ENCODE data around the gene TIMM10B. TPM values are rescaled to one million over a fixed set of nuclear protein-coding genes. Genes with fewer than 3 reads are reported as not detected.

Gene TIMM10B
- total and polyA plus RNA-seq, 2 donors (not counting 1 experiment from before 2014, with no cell fraction given) = 42.9 to 62.1 TPM

DNA sequence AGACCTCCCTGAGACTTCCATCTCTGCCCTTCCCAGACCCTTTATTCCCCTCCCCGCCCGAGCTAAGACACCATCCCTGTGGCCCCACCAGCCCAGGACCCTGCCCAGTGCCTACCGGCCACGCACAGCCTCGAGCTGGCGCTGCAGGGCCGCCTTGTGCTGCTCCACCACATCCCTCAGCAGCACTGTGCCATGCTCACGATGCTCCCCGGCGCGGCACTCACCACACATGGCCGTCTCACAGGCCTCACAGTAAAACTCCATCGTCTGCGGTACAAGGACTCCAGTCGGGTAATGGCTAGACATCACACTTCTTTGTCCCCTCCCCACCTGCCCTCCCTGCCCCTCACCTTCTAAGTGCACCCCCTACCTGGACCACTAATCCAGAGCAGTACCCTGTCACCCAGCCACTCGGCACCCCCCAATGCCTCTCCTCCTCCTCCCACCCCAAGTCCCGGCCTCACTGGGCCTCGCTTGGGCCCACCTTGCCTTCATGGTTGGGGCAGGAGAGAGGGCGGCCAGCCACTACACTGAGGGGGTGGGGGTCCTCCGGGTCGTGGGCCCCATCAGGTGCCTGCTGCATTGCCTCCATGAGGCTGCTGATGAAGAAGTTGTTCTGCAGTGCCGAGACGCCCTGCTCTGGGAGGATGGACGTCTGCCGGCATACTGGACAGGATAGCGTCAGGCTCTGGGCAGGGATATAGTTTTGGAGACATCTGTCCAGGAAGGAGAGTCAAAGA lies 23.6 kb upstream of the TIMM10B start:
- H3K79me2 ChIP-seq (ENCODE audit: control insufficient read depth, insufficient read depth, low read length) = no peaks in the 10 kb centered on the region
- Mint-ChIP-seq H3K9me3 (ENCODE audit: insufficient read depth) (no peaks in the 10 kb centered on the region), H3K4me3 (no peak overlapping the region), H3K27me3 (no peaks in the 10 kb centered on the region), H3K4me1 (no peaks in the 10 kb centered on the region), H3K27ac (no peak overlapping the region)
- no peak for TF ChIP-seq EZH2 (IDR thresholded peaks at IDR 0.05; ENCODE audit: borderline replicate concordance, insufficient read depth, low read depth, low read length, poor library complexity, severe bottlenecking)
- TF ChIP-seq, protein P1, sequence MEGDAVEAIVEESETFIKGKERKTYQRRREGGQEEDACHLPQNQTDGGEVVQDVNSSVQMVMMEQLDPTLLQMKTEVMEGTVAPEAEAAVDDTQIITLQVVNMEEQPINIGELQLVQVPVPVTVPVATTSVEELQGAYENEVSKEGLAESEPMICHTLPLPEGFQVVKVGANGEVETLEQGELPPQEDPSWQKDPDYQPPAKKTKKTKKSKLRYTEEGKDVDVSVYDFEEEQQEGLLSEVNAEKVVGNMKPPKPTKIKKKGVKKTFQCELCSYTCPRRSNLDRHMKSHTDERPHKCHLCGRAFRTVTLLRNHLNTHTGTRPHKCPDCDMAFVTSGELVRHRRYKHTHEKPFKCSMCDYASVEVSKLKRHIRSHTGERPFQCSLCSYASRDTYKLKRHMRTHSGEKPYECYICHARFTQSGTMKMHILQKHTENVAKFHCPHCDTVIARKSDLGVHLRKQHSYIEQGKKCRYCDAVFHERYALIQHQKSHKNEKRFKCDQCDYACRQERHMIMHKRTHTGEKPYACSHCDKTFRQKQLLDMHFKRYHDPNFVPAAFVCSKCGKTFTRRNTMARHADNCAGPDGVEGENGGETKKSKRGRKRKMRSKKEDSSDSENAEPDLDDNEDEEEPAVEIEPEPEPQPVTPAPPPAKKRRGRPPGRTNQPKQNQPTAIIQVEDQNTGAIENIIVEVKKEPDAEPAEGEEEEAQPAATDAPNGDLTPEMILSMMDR (IDR thresholded peaks at IDR 0.05) = no peak
- H3K9me3 ChIP-seq (ENCODE audit: control extremely low read depth in 1 of 3, control insufficient read depth in 2 of 3, insufficient read depth in 1 of 3, low read length in 2 of 3) = no peaks in the 10 kb centered on the region
- H3K27ac ChIP-seq (ENCODE audit: low read length in 2 of 2) = no peak overlapping the region
- H3K27me3 ChIP-seq (replicated peaks in 1 of 4; ENCODE audit: control extremely low read depth in 1 of 4, control insufficient read depth in 3 of 4, insufficient read depth in 4 of 4, low read length in 3 of 4) = no peaks in the 10 kb centered on the region
- no peak overlapping the region for H3K9ac ChIP-seq (ENCODE audit: low read length)
- no peaks in the 10 kb centered on the region for H3K4me1 ChIP-seq (ENCODE audit: control insufficient read depth in 2 of 2, insufficient read depth in 2 of 2, low read length in 2 of 2)
- H3K4me3 ChIP-seq (ENCODE audit: control extremely low read depth in 1 of 5, extremely low read depth in 1 of 5, insufficient read depth in 1 of 5, low read depth in 2 of 5, low read length in 4 of 5) = no peak overlapping the region
- no peaks in the 10 kb centered on the region for H4K20me1 ChIP-seq (ENCODE audit: control insufficient read depth, insufficient read depth, low read length, poor library complexity, severe bottlenecking)
- peaks cover 0 to 18% of the 10 kb centered on the region in 2 experiments for H3K36me3 ChIP-seq (replicated peaks in 1 of 2; ENCODE audit: control extremely low read depth in 1 of 2, control insufficient read depth in 1 of 2, extremely low read depth in 1 of 2, insufficient read depth in 2 of 2, low read length in 1 of 2)
- H3K4me2 ChIP-seq (replicated peaks; ENCODE audit: low read depth, low read length, poor library complexity, severe bottlenecking) = no peak overlapping the region
- 95% methylated on average over 22 of the region's 26 CpGs for WGBS (ENCODE audit: insufficient coverage)
- ATAC-seq (ENCODE audit: low read depth) (no peak), DNase-seq (no peak)
- POLR2A ChIA-PET = no interaction called here
- H2AFZ ChIP-seq (ENCODE audit: insufficient read depth, low read depth, low read length, poor library complexity, severe bottlenecking) = no peak overlapping the region
- intact Hi-C loops (cut with micrococcal nuclease) = no loop called here
- CTCF ChIA-PET = interaction anchor here (1.2 kb wide), 1 partner anchor 95 kb away, joined by 3 read pairs; no protein-coding TSS in a partner anchor

DNA sequence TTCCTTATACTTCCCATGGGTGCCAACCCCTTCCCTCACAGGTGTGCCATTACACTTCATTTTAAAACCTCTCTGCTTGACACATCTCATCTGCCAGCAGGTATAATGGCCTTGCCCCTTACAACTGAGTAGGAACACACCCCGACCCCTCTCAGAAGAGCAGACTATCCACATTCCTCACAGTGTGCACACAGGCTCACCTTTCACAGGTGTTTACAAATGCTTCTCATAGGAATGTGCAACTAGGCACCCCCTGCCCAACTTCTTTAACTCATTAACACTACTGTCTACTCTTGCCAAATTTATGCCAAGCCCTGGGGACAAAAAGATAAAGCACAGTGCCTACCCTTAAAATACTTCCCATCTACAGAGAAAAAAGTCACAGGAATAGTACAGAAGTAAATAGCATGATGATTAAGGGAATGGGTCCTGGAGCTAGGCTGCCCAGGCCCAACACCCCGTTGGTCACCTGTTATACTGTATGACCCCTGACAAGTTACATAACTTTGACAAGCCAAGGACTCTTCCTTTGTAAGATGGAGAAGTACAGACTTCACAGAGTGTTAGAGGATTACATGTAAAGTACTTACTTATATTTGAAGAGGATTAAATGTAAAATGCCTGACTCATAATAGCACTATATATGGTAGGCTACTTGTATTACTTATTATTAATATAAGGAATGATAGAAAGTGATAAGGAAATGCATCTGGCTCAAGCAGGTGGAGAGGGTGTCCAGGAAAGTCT lies 22.8 kb upstream of the TIMM10B start:
- Histone ChIP-seq H3K27me3 (replicated peaks in 1 of 4; ENCODE audit: control extremely low read depth in 1 of 4, control insufficient read depth in 3 of 4, insufficient read depth in 4 of 4, low read length in 3 of 4) (no peaks in the 10 kb centered on the region), H3K4me2 (replicated peaks; ENCODE audit: low read depth, low read length, poor library complexity, severe bottlenecking) (no peak overlapping the region), H3K36me3 (replicated peaks in 1 of 2; ENCODE audit: control extremely low read depth in 1 of 2, control insufficient read depth in 1 of 2, extremely low read depth in 1 of 2, insufficient read depth in 2 of 2, low read length in 1 of 2) (peaks cover 0 to 18% of the 10 kb centered on the region in 2 experiments), H3K27ac (ENCODE audit: low read length in 2 of 2) (no peak overlapping the region), H3K4me3 (ENCODE audit: control extremely low read depth in 1 of 5, extremely low read depth in 1 of 5, insufficient read depth in 1 of 5, low read depth in 2 of 5, low read length in 4 of 5) (no peak overlapping the region), H2AFZ (ENCODE audit: insufficient read depth, low read depth, low read length, poor library complexity, severe bottlenecking) (no peak overlapping the region), H4K20me1 (ENCODE audit: control insufficient read depth, insufficient read depth, low read length, poor library complexity, severe bottlenecking) (no peaks in the 10 kb centered on the region), H3K9ac (ENCODE audit: low read length) (no peak overlapping the region), H3K4me1 (ENCODE audit: control insufficient read depth in 2 of 2, insufficient read depth in 2 of 2, low read length in 2 of 2) (no peaks in the 10 kb centered on the region), H3K9me3 (ENCODE audit: control extremely low read depth in 1 of 3, control insufficient read depth in 2 of 3, insufficient read depth in 1 of 3, low read length in 2 of 3) (no peaks in the 10 kb centered on the region), H3K79me2 (ENCODE audit: control insufficient read depth, insufficient read depth, low read length) (no peaks in the 10 kb centered on the region)
- ChIA-PET POLR2A (no interaction called here), CTCF (interaction anchor here (1.0 kb wide), 1 partner anchor 80 kb away, joined by 3 read pairs; no protein-coding TSS in a partner anchor)
- no peak for DNase-seq
- Mint-ChIP-seq H3K27ac (no peak overlapping the region), H3K4me1 (no peaks in the 10 kb centered on the region), H3K4me3 (no peak overlapping the region), H3K27me3 (no peaks in the 10 kb centered on the region), H3K9me3 (ENCODE audit: insufficient read depth) (no peaks in the 10 kb centered on the region)
- no peak for ATAC-seq (ENCODE audit: low read depth)
- TF ChIP-seq EZH2 (IDR thresholded peaks at IDR 0.05; ENCODE audit: borderline replicate concordance, insufficient read depth, low read depth, low read length, poor library complexity, severe bottlenecking) = no peak
- TF ChIP-seq, protein P1 (IDR thresholded peaks at IDR 0.05) = no peak
- WGBS (ENCODE audit: insufficient coverage) = 56% methylated on average over 1 of the region's 2 CpGs
- intact Hi-C loops (cut with micrococcal nuclease) = no loop called here

Data from B cell (primary cell).